ENCODE data around the gene CTDNEP1. TPM values are rescaled to one million over a fixed set of nuclear protein-coding genes. Genes with fewer than 3 reads are reported as not detected.
A peak's percentile ranks its signal among the peaks of the same experiment; 100 is the strongest.

CTDNEP1 gene
- total RNA-seq, 1 donor from 2014 or later = 103 TPM

GRCh38 chr17:7243453-7243729, 8.1 kb downstream of the CTDNEP1 start:
- Histone ChIP-seq H3K9me3 (ENCODE audit: insufficient read depth, low read depth, low read length) (no peaks in the 10 kb centered on the region), H3K4me3 (ENCODE audit: insufficient read depth, low read depth, low read length) (peak overlapping the region; percentile 92), H3K27me3 (ENCODE audit: insufficient read depth, low read length) (no peaks in the 10 kb centered on the region), H4K20me1 (ENCODE audit: insufficient read depth, low read length) (peaks cover 16% of the 10 kb centered on the region), H3K27ac (ENCODE audit: low read depth, low read length) (peak overlapping the region; percentile 98), H3K9ac (ENCODE audit: low read length) (peak overlapping the region; percentile 99), H2AFZ (ENCODE audit: low read depth, low read length) (peak overlapping the region; percentile 14), H3K4me1 (ENCODE audit: insufficient read depth, low read length) (peaks cover 18% of the 10 kb centered on the region), H3K36me3 (ENCODE audit: insufficient read depth, low read length) (peaks cover 26% of the 10 kb centered on the region), H3K4me2 (ENCODE audit: low read length) (peak overlapping the region; percentile 99), H3K79me2 (ENCODE audit: insufficient read depth, low read length) (peaks cover 67% of the 10 kb centered on the region)
- TF ChIP-seq EZH2 (IDR thresholded peaks at IDR 0.05; ENCODE audit: insufficient read depth, low read length) (no peak), CTCF (IDR thresholded peaks at IDR 0.05; ENCODE audit: insufficient read depth, low read depth, low read length) (no peak)
- Mint-ChIP-seq H3K4me1 (ENCODE audit: low read depth, unreplicated experiment) (peaks cover 12% of the 10 kb centered on the region), H3K27ac (ENCODE audit: unreplicated experiment) (peak overlapping the region; percentile 77), H3K4me3 (ENCODE audit: unreplicated experiment) (peak overlapping the region; percentile 94), H3K27me3 (ENCODE audit: low read depth, unreplicated experiment) (no peaks in the 10 kb centered on the region), H3K9me3 (ENCODE audit: unreplicated experiment) (no peaks in the 10 kb centered on the region), H3K36me3 (ENCODE audit: low read depth, unreplicated experiment) (peaks cover 7% of the 10 kb centered on the region)
- FAIRE-seq (no peak), DNase-seq (ENCODE audit: low read depth) (no peak)

- Mint-ChIP-seq H3K9me3 (ENCODE audit: unreplicated experiment) (no peaks in the 10 kb centered on the region), H3K4me3 (ENCODE audit: unreplicated experiment) (peak overlapping the region; percentile 94), H3K27ac (ENCODE audit: unreplicated experiment) (peak overlapping the region; percentile 98), H3K27me3 (ENCODE audit: low read depth, unreplicated experiment) (no peaks in the 10 kb centered on the region), H3K4me1 (ENCODE audit: low read depth, unreplicated experiment) (peaks cover 12% of the 10 kb centered on the region), H3K36me3 (ENCODE audit: low read depth, unreplicated experiment) (peaks cover 7% of the 10 kb centered on the region)
- FAIRE-seq = peak; percentile 58
- no peaks in the 10 kb centered on the region for H3K27me3 ChIP-seq (ENCODE audit: insufficient read depth, low read length)
- peak; percentile 95 for DNase-seq (ENCODE audit: low read depth)
- H3K27ac ChIP-seq (ENCODE audit: low read depth, low read length) = peak overlapping the region; percentile 98
- no peaks in the 10 kb centered on the region for H3K9me3 ChIP-seq (ENCODE audit: insufficient read depth, low read depth, low read length)
- H4K20me1 ChIP-seq (ENCODE audit: insufficient read depth, low read length) = peaks cover 16% of the 10 kb centered on the region
- H3K4me2 ChIP-seq (ENCODE audit: low read length) = peak overlapping the region; percentile 99
- peak overlapping the region; percentile 96 for H2AFZ ChIP-seq (ENCODE audit: low read depth, low read length)
- H3K4me3 ChIP-seq (ENCODE audit: insufficient read depth, low read depth, low read length) = peak overlapping the region; percentile 92
- peaks cover 26% of the 10 kb centered on the region for H3K36me3 ChIP-seq (ENCODE audit: insufficient read depth, low read length)
- H3K4me1 ChIP-seq (ENCODE audit: insufficient read depth, low read length) = peaks cover 18% of the 10 kb centered on the region
- TF ChIP-seq EZH2 (IDR thresholded peaks at IDR 0.05; ENCODE audit: insufficient read depth, low read length) = no peak
- TF ChIP-seq CTCF (IDR thresholded peaks at IDR 0.05; ENCODE audit: insufficient read depth, low read depth, low read length) = no peak
- peaks cover 63% of the 10 kb centered on the region for H3K79me2 ChIP-seq (ENCODE audit: insufficient read depth, low read length)
- H3K9ac ChIP-seq (ENCODE audit: low read length) = peak overlapping the region; percentile 99
Observed at GRCh38 chr17:7242717-7243452, 8.6 kb downstream of the CTDNEP1 start.

All from astrocyte (in vitro differentiated cells and primary cell).